ENCODE measurements around the gene PALM.
"Not testable (repeated sequence)": the region's sequence is repeated elsewhere in the genome, so short reads cannot be mapped to it uniquely, and the experiment has no call there.

Gene PALM

DNA sequence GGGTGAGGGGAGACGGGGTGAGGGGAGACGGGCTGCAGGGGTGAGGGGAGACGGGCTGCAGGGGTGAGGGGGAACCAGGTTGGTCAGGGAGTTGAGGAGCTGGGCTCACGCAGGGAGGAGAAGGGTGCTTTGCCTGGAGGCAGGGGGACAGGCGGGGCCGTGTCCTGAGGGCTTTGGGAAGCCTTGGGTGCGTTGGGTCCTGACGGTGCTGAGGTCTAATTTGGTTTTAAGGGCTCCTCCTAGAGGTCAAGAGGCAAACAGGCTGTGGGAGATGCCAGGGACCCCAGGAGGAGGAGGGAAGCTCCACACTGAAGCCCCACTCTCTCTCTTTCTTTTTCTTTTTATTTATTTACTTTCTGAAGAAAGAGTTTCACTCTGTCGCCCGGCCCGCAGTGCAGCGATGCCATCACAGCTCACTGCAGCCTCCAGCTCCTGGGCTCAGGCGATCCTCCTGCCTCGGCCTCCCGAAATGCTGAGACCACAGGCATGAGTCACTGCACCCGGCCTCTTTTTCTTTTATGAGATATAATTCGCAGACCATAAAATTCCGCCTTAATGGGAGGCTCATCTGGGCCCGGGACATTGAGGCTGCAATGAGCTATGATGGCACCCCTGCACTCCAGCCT is 32.9 kb downstream of the PALM start:
- H2AFZ ChIP-seq (ENCODE audit: low read length) = no peak overlapping the region
- no peaks in the 10 kb centered on the region for H3K36me3 ChIP-seq (ENCODE audit: insufficient read depth, low read length)
- TF ChIP-seq EZH2phosphoT487 (IDR thresholded peaks at IDR 0.05; ENCODE audit: borderline replicate concordance) = no peak
- TF ChIP-seq, protein P1, sequence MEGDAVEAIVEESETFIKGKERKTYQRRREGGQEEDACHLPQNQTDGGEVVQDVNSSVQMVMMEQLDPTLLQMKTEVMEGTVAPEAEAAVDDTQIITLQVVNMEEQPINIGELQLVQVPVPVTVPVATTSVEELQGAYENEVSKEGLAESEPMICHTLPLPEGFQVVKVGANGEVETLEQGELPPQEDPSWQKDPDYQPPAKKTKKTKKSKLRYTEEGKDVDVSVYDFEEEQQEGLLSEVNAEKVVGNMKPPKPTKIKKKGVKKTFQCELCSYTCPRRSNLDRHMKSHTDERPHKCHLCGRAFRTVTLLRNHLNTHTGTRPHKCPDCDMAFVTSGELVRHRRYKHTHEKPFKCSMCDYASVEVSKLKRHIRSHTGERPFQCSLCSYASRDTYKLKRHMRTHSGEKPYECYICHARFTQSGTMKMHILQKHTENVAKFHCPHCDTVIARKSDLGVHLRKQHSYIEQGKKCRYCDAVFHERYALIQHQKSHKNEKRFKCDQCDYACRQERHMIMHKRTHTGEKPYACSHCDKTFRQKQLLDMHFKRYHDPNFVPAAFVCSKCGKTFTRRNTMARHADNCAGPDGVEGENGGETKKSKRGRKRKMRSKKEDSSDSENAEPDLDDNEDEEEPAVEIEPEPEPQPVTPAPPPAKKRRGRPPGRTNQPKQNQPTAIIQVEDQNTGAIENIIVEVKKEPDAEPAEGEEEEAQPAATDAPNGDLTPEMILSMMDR (conservative IDR thresholded peaks at IDR 0.05; ENCODE audit: low read length) = peak; percentile 49
- no peaks in the 10 kb centered on the region for H3K79me2 ChIP-seq (ENCODE audit: insufficient read depth, low read length)
- H3K9ac ChIP-seq (ENCODE audit: low read depth, low read length, poor library complexity, severe bottlenecking) = no peak overlapping the region
- no peaks in the 10 kb centered on the region for H3K9me2 ChIP-seq (replicated peaks; ENCODE audit: low read depth, low read length)
- H3K4me2 ChIP-seq (ENCODE audit: low read depth, low read length, poor library complexity, severe bottlenecking) = no peak overlapping the region
- no peaks in the 10 kb centered on the region for H4K20me1 ChIP-seq (ENCODE audit: insufficient read depth, low read length, poor library complexity, severe bottlenecking)
- no peaks in the 10 kb centered on the region for H3K9me3 ChIP-seq (ENCODE audit: insufficient read depth, low read depth, low read length)
- no peaks in the 10 kb centered on the region for H3K27me3 ChIP-seq (ENCODE audit: insufficient read depth, low read length, poor library complexity, severe bottlenecking)
- no peaks in the 10 kb centered on the region for H3K4me1 ChIP-seq (ENCODE audit: insufficient read depth, low read length, poor library complexity, severe bottlenecking)
- H3K4me3 ChIP-seq (ENCODE audit: low read length, poor library complexity, severe bottlenecking) = no peak overlapping the region
- no peaks in the 10 kb centered on the region for H3F3A ChIP-seq (ENCODE audit: low read depth)

DNA sequence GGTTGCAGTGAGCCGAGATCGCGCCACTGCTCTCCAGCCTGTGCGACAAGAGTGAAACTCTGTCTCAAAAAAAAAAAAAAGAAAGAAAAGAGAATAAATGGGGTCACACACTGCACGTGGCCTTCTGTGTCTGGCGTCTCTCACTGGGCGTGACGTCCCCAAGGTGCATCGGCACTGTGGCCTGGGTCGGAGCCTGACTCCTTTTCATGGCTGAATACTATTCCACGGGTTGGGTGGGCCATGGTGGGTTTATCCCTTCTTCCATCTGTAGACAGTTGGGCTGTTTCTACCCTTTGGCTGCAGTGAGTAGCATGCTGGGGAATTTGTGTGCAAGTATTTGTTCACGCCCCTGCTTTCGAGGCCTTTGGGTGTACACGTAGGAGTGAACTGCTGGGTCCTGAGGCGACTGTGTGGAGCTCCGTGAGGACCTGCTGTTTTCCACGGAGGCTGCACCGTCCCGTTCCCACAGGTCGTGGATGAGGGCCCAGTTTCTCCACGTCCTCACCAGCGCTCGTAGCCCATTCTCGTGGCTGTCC is 33.9 kb downstream of the PALM start:
- Histone ChIP-seq H3K4me1 (ENCODE audit: insufficient read depth, low read length, poor library complexity, severe bottlenecking) (no peaks in the 10 kb centered on the region), H4K20me1 (ENCODE audit: insufficient read depth, low read length, poor library complexity, severe bottlenecking) (no peaks in the 10 kb centered on the region), H2AFZ (ENCODE audit: low read length) (no peak overlapping the region), H3K9me2 (replicated peaks; ENCODE audit: low read depth, low read length) (no peaks in the 10 kb centered on the region), H3K9ac (ENCODE audit: low read depth, low read length, poor library complexity, severe bottlenecking) (no peak overlapping the region), H3K4me2 (ENCODE audit: low read depth, low read length, poor library complexity, severe bottlenecking) (no peak overlapping the region), H3K9me3 (ENCODE audit: insufficient read depth, low read depth, low read length) (no peaks in the 10 kb centered on the region; the same call in 1 of the 2 replicates), H3K27me3 (ENCODE audit: insufficient read depth, low read length, poor library complexity, severe bottlenecking) (no peaks in the 10 kb centered on the region), H3K36me3 (ENCODE audit: insufficient read depth, low read length) (no peaks in the 10 kb centered on the region), H3K79me2 (ENCODE audit: insufficient read depth, low read length) (no peaks in the 10 kb centered on the region), H3F3A (ENCODE audit: low read depth) (no peaks in the 10 kb centered on the region), H3K4me3 (ENCODE audit: low read length, poor library complexity, severe bottlenecking) (no peak overlapping the region)
- TF ChIP-seq, protein P1 (conservative IDR thresholded peaks at IDR 0.05; ENCODE audit: low read length) = no peak
- no peak for TF ChIP-seq EZH2phosphoT487 (IDR thresholded peaks at IDR 0.05; ENCODE audit: borderline replicate concordance)

DNA sequence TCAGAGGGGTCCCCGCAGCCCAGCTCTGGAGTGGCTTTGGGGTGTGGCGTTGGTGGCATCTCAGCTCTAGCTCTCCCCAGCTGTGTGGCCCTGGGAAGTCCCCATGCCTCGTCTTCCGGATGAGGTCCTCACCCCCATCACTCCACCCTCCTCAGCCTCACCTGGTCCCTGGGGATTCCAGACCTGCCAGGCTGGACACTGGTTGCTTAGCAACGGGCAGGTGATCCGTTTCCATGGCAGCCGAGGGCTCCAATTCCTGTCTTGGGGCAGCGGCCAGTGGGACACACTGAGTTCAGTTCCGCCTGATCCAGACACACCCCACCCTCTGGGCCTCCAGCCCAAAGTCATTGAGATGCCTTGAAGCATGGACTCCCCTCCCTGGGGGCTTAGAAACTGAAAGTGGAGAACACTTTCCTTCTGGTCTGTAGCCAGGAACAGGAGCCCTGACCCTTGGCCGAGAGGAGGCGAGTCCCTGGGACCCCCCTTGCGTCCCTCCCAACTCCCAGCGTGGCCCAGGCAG is 34.5 kb downstream of the PALM start:
- Histone ChIP-seq H3F3A (ENCODE audit: low read depth) (no peaks in the 10 kb centered on the region), H3K9ac (ENCODE audit: low read depth, low read length, poor library complexity, severe bottlenecking) (no peak overlapping the region), H3K36me3 (ENCODE audit: insufficient read depth, low read length) (no peaks in the 10 kb centered on the region), H3K9me3 (ENCODE audit: insufficient read depth, low read depth, low read length) (no peaks in the 10 kb centered on the region; the same call in 1 of the 2 replicates), H4K20me1 (ENCODE audit: insufficient read depth, low read length, poor library complexity, severe bottlenecking) (no peaks in the 10 kb centered on the region), H3K4me2 (ENCODE audit: low read depth, low read length, poor library complexity, severe bottlenecking) (no peak overlapping the region), H3K4me1 (ENCODE audit: insufficient read depth, low read length, poor library complexity, severe bottlenecking) (no peaks in the 10 kb centered on the region), H3K79me2 (ENCODE audit: insufficient read depth, low read length) (no peaks in the 10 kb centered on the region), H2AFZ (ENCODE audit: low read length) (no peak overlapping the region), H3K4me3 (ENCODE audit: low read length, poor library complexity, severe bottlenecking) (no peak overlapping the region), H3K27me3 (ENCODE audit: insufficient read depth, low read length, poor library complexity, severe bottlenecking) (no peaks in the 10 kb centered on the region), H3K9me2 (replicated peaks; ENCODE audit: low read depth, low read length) (no peaks in the 10 kb centered on the region)
- TF ChIP-seq EZH2phosphoT487 (IDR thresholded peaks at IDR 0.05; ENCODE audit: borderline replicate concordance) = no peak
- TF ChIP-seq, protein P1 (conservative IDR thresholded peaks at IDR 0.05; ENCODE audit: low read length) = no peak

DNA sequence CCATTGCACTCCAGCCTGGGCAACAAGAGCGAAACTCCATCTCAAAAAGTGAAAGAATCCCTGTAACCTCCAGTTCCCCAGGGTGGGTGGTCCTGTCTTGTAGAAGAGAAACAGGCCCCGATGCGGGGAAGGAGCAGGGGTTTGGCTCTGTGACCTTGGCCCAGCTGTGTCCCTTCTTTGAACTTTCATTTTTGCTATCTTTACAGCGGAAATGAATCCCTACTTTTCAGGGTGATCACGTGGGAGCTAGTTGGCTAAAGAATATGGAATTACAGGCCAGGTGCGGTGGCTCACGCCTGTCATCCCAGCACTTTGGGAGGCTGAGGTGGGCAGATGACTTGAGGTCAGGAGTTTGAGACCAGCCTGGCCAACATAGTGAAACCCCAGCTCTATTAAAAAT is 36.4 kb downstream of the PALM start:
- H3K9me3 ChIP-seq (ENCODE audit: insufficient read depth, low read depth, low read length); H3K27me3 ChIP-seq (ENCODE audit: insufficient read depth, low read length, poor library complexity, severe bottlenecking); H3K9me2 ChIP-seq (replicated peaks; ENCODE audit: low read depth, low read length); H4K20me1 ChIP-seq (ENCODE audit: insufficient read depth, low read length, poor library complexity, severe bottlenecking); H3K4me1 ChIP-seq (ENCODE audit: insufficient read depth, low read length, poor library complexity, severe bottlenecking); H3K4me2 ChIP-seq (ENCODE audit: low read depth, low read length, poor library complexity, severe bottlenecking); H2AFZ ChIP-seq (ENCODE audit: low read length); H3F3A ChIP-seq (ENCODE audit: low read depth); H3K79me2 ChIP-seq (ENCODE audit: insufficient read depth, low read length); H3K36me3 ChIP-seq (ENCODE audit: insufficient read depth, low read length); H3K9ac ChIP-seq (ENCODE audit: low read depth, low read length, poor library complexity, severe bottlenecking); H3K4me3 ChIP-seq (ENCODE audit: low read length, poor library complexity, severe bottlenecking): not testable (repeated sequence)
